DMS153 (cell line): ENCODE results near the gene SPOCK2.
"Not testable (repeated sequence)": the region's sequence is repeated elsewhere in the genome, so short reads cannot be mapped to it uniquely, and the experiment has no call there.

Source experiments
- DNase-seq: peaks from one replicate; lab custom pipeline; 2025; lab: John Stamatoyannopoulos, UW

The SPOCK2 gene

DNA sequence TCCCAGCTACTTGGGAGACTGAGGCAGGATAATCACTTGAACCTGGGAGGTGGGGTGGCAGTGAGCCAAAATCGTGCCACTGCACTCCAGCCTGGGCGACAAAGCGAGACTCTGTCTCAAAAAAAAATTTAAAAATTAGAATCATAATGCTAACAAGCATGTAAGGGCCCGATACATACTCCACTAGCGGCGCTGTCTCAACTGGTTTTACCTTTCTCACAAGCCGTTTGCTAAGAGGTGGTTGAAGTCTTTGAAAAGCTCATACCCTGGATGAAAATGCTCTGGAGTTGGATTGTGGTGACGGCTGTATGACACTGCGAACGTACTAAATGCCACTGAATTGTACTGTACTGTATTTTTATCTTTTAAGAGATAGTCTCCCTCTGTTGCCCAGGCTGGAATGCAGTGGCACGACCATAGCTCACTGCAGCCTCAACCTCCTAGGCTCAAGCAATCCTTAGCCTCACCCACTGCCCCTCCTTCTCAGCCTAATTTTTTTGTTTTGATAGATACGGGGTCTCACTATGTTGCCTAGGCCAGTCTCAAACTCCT is 29.9 kb downstream of the SPOCK2 start:
- no peak for DNase-seq

DNA sequence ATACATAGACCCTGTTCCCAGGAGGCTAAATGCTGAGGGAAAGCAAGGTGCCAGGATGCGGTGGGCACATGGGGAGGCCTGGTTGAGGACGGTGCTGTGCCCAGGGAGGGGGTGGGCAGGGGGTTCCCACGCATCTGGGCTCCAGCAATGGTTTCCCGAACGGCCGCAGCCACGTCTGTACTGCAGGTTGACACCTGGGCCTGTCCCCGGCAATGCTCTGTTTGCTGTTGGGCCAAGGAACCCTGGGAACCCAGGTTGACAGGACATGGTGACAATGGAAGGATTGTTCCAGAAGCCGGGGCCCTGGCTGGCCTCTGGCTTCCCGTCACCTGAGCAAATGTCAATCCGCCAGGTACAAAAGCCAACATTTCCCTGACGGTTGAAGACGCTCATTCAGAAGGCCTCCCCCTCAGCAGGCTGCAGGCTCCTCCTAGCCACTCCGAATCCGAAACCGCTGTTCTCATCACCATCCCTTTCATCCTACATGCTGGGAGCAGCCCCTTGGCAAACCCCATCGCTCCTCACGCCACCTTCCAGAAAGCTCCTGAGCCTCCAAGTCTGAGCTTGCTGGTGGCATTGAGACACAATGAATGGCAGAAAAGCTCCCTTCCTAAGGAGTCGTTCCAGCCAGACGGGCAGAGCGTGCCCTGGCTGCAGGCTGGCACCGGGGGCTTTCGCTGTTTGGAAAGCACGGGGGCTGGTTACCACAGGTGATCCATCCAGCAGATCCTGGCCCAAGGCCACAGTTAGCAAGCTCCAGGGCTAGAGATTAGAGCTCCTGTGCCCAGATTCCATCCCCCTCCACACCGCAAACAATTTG is 31.2 kb downstream of the SPOCK2 start:
- DNase-seq, result no peak

DNA sequence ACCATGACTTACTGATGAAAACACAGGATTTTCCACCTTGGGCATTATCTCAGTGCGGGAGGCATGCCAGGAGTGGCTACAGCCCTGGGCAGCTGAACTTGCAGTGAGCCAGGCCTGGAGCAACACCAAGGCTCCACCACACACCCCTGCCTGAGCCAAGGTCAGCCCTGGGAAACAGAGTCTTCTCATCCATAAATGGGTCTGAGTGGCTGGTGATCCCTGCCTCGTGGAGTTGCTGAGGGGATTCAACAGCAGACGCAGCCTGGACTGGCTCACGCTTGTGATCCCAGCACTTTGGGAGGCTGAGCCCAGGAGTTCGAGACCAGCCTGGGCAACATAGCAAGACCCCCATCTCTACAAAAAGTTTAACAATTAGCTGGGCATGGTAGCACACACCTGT is 32.2 kb downstream of the SPOCK2 start:
- DNase-seq, result no peak

DNA sequence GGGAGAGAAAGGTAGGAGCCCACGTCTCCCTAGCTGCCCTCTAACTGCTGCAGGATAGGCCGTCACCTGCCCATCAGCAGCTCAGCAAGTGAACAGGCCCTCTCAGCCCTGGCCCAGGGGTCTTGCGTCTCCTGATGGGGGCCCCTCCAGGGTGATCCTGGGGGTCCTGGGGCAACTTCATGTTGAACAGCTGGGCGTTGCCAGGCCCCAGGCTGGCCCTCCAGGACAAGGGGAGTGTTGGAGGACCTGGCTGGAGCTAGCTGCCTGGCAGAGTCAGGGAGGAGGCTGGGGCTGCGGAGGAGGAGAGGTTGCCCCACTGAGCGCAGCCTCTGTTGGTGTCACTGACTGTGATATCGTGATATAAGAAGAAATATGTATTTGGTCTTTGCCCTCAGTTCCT is 34.7 kb downstream of the SPOCK2 start:
- no peak for DNase-seq

DNA sequence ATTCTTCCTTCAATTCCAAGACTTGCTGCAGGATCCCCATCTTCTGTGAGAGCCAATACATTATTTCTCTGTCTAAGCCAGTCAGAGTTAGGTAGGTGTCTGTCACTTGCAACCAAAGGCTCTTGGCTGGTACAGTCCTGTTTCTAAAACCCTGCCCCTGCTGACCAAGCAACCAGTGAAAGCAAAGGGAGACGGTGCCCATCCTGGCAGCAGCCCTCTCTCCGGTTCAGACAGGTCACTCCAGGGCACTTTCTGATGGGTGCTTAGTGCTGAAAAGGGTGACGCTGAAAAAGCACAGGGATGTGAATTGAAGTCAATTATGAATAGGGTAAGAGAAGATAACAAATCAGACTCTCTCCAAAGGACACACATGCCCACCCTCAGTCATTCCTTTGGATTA is 37.5 kb downstream of the SPOCK2 start:
- DNase-seq, result no peak

DNA sequence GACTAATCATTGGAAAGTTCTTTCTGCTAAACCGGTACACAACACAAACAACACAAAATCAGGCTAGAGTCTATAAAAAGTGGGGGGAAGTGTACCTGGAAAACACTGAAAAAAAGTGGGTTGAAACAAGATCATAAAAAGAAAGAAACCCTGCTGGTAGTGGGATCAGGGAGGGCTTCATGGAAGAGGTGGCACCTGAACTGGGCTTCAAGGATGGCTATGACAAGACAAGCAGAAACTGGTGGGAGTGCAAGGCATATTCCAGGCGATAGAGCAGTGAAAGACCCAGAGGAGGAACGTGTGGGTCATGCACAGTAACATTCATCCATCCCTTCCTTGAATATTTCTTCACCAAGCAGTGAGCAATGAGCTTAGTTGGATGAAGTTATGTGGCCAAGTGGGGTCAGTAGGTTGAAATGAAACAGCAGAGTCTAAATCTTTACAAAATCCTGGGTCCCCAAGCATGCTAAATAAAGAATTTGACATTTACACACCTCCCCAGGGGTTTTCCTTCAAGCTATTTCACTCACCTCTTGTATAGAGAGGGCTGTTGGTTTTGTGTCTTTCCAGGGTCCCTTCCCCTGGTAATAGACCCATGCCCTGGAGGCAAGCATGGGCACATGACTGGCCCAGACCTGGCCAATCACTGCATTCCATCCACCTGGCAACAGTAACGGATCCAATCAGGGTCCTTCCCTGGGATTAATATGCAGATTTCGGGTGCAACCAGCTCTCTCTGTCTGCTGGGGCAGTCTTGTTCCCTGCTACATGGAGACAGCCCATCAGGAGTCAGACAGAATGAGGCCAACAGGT is 38.2 kb downstream of the SPOCK2 start:
- DNase-seq, result no peak

DNA sequence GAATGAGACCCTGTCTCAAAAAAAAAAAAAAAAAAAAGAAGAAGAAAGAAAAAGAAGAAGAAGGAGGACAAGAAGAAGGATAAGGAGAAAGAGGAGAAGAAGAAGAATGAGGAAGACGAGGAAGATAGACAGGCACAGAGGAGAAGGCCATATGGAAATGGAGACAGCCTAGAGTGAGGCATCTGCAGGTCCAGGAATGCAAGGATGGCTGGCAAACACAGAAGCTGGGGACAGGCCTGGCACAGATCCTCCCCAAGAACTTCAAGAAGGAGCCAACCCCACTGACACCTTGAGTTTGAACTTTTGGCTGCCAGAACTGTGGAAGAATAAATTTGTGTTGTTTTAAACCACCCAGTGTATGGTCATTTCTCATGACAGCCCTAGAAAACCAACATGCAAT is 38.9 kb downstream of the SPOCK2 start:
- DNase-seq, result no peak

DNA sequence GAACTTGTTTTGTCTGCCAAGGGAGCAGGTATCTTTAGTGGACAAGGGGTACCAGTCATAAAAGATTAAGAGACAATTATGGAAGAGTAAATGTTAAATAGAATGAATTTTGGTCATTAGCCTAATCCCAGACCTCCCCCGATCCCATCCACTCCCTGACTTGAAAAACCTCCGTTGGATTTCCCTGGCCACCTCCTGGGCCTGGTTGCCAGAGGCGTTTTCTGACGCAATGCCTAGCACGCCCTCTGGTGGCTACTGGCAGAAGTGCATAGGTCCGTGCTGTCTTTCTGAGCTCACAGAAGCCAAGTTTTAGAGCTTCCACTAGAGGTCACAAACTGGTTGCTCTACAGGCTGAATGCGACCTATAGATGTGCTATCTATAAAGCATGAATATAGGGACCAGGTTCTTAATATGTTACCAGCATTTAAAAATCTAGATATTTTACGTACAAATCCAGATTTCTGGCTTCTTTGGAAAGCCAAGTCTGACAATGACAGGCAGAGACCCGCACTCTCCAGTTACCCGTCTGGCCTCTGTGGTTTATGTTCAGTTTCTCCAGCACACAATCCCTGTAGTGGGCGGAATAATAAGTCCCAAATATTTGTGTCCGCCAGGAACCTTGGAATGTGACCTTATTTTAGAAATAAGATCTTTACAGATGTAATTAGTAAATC is 39.8 kb downstream of the SPOCK2 start:
- peak; percentile 83 for DNase-seq

DNA sequence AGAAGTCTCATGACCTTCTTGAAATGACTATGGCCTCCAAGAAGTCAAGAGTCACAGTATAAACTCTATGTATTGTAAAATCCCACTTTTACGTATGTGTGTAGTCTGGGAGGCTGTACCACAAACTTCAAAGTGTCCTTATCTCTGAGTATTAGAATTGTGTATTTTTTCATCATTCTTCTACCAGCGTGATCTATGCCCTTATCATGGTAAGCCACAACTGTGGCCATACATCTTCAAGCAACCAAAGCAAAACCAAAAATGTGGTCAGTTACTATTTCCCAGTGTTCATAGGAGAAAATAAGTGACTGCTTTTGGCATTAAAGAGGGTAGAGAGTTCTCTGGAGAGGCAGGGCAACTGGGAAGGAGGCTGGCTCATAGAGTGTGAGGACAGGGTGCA is 42.8 kb downstream of the SPOCK2 start:
- DNase-seq, result no peak

DNA sequence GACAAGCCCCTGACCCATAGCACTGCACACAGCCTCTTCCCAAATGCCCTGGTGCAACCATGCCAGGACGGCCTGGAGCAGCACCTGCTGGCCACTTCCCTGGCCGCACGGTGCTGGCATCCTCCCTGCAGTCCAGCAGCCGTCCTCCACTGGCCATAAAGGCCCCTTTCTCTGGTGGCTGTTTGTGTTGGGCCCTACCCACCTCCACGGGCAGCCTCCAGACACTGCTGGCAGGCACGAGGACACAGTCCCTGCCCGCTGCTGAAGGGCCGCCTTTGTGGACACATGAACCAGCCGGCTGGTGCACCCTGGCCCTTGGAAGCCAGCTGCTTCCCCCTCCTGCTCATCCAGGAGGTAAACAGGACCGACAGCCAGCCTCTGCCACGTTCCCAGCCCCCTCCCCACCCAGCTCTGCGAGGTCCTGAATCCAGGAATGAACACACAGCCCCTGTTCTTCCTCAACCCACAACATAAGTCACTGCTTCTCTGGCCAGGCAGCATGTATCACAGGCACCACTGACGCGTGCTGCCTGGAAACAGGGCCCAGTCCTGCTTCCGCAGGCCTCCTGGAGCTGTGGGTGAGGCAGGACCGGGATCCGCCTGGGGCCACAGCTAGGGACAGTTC is 43.8 kb downstream of the SPOCK2 start:
- DNase-seq, result no peak

DNA sequence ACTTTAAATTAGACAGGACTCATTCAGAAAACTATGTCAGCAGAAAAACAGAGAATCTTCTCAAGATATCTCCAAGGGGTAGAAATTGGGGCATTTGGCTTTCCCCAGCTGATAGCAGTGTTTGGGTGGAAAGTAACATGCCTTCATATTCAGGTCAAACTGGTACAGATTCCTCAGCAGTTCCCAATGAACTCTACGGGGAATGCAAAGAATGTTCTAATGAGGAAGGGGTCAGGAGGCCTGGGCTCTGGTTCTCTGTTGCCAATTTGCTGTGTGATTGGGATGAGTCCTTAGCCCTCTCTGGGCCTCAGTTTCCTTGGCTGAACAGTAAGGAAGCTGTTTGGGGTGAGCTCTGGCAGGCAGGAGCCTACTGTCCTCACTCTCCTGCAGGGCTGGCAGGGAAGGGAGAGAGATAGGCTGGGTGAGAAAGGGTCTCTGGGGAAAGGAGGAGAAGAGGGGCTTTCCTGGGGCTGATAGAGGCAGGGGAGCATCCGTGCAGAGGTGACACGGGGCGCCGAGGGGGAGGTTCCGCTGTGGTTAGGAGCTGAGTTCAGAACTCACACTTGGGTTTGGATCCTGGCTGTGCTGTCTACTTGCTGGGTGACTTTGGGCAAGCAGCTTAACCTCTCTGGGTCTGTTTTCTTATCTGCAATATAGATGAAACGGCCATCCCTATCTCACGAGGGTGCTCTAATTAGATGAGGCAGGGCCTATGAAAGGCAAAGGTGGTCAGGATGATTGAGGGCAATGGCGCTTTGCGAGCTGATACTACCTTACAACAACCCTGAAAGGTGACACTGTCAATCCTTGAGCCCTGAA is 45.1 kb downstream of the SPOCK2 start:
- DNase-seq, result no peak

DNA sequence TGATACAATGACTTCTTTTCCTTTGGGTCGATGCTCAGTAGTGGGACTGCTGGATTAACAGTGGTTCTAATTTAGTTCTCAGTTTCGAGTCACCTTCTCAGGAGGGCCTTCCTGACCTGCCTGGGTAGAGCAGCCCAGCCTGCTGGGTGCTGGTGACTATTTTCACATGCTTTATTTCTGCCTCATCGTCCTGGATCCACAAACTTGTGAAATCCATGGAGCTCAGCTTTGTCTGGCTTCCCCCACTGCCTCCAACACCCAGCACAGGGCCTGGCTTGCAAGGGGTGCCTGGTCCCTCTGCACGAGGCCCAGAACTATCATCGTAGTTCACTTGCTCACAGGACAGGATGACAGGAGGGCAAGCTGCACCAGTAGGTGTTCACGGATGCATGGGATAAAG is 46.9 kb downstream of the SPOCK2 start:
- DNase-seq, result no peak

DNA sequence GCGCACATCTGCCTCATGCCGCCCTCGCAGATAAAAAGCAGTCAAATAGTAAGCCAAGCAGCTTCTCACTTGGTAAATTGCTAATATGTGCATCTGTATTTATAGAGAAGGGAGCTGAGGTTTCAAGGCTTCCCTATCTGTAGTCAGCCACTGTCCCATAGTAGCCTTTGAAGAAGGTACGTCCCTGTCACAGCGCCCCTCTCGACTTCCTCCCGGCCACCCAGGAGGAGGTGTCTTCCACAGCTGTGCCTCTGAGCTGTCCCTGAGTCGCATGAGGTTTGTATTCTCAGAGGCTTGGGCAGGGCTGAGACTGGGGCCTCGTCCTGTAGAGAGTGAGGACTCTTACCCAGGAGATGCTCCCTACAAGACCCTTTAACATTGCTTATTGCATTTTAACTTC is 49.0 kb downstream of the SPOCK2 start:
- DNase-seq, result no peak

DNA sequence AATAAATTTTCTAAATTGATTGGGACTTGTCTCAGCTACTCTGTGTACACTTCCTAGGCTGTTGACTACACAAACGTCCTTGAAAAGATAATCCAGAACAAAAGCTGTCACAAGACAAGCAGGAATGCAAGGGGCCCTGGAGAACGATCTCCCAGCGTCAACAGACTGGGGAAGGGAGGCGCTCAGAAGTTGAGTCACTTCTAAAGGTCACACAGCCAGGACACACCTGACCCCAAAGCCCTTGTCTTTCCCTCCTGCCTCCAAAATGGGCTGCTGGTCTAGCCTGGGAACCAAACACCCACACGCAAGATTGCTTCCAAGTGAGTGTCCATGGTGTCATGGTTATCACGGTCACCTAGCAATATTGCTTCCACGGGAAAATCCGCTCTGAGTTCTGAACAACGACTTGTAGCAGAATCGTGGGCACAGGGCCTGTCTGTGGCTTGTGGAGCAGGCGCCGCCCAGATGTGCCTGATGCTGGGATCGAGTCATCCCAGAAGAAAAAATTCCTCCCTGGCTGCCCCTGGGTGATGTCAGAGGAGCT is 49.8 kb downstream of the SPOCK2 start:
- no peak for DNase-seq

DNA sequence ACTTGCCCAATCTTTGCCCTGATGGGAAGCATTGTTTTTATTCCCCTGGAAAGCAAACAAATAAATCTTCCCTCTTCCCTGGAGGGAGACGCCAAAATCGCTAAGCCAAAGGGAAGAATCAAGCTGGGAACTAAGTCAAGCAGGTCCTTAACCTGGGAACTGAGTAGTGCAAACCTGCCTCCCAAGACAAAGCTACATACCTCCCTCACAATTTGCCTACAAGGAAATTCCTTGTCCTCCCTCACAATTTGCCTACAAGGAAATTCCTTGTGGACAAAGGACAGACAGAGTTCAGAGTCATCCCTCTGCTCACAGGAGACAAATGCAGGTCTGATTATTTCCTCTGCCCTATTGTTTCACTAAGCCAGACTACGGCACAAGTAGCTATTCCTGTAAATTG is 50.5 kb downstream of the SPOCK2 start:
- no peak for DNase-seq

DNA sequence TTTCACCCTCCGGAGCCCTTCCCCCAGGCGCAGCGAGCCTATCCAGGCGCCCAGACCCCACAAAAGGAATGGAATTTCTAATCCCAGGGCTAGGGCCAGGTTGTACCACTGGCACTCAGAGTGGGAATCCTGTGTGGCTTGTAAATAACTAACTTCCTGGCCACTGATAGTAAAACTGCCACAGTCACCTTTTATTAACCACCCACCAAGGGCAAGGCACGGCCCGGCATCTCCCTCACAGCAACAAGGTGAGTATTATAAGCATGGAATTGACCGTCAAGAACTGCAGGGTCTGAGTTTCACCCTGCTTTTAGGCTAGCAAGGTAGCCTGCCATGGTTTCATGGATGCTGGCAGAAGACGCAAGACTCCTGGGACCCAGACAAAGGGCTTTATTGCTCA is 51.1 kb downstream of the SPOCK2 start:
- DNase-seq, result no peak

DNA sequence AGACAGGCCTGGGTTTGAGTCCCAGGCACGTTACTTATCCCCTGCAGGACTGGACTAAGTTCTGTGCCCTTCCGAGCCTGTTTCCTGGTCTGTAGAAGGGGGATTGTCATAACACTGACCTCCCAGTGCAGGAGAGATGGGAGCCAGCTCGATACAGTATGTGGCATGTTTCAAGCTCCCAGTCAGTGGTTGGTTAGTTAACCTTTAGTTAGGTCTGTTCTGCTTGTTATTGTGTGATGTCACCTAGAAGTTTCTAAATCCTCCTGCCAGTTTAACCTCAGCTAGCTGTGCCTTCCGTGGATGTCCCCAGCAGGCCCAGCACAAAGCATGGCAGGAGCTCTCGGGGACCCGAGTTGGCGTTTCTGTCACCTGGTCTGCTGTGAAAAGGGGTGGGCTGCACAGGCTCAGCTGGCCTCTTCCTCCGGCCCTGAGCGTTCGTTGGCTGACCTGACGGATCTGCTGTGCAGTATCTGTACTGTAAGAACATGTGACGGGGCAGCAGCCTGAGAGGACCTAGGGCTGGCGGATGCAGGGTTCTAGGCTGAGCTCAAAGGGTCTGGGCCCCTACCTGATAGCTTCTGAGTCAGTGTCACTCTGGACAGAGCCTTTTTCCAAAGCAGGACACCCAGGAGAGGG is 53.0 kb downstream of the SPOCK2 start:
- DNase-seq, result no peak

DNA sequence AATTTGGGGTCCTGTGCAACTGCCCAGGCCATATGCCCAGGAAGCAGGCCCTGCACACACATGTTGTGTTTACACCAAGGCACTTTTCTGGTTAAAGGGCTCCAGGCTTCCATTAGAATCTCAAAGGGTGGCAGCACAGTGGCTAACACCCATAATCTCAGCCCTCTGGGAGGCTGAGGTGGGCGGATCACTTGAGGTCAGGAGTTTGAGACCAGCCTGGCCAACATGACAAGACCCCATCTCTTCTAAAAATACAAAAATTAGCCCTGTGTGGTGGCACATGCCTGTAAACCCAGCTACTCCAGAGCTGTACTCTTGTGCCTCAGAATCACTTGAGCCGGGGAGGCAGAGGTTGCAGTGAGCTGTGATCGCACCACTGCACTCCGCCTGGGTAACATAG is 53.6 kb downstream of the SPOCK2 start:
- DNase-seq, result no peak

DNA sequence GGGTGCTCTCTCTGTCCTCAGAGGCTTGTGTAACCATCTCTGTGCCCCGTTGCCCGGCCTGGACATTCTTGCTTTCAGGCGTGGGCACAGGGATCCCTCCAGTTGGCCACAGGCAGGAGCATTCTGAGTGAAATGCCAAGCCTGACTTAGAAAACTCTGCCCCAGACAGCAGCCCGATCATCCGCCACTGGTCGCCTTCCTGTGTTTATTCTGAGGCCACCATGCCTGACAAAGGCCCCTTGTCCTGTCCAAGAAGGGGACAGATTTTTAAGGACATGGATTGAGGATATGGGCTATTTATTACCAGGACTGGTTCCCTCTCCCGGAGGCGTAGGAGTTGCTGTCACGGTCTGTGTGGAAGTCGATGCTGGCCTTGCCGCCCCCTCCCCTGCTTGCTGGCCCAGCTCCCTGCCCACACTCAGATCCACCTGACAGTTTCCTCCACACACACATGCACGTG is 54.3 kb downstream of the SPOCK2 start:
- no peak for DNase-seq

DNA sequence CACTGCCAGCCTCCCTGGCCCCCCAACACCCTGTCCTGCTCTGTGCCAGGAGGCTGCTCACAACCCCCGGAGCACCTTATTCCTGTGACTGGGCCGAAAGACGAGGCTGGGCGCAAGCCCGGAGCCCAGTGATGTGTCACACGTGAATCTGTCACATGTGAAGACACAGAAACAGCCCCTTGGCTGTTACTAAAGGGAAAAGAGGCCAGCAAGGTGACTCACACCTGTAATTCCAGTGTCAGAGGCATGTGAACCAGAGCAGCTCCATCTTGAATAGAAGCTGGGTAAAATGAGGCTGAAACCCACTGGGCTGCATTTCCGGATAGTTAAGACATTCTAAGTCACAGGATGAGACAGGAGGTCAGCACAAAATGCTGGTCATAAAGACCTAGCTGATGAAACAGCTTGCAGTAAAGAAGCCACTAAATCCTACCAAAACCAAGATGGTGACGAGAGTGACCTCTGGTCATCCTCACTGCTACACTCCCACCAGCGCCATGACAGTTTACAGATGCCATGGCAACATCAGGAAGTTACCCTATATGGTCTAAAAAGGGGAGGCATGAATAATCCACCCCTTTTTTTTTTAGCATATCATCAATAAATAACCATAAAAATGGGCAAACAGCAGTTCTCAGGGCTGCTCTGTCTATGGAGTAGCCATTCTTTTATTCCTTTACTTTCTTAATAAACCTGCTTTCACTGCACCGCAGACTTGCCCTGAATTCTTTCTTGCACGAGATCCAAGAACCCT is 55.8 kb downstream of the SPOCK2 start:
- DNase-seq, result not testable (repeated sequence)
